Loucy (cell line): ENCODE measurements around the gene FAM20C.

Experiments
- H2AFZ ChIP-seq: fragments of 200-600 bp; sonication (generic); 2 replicates; pipeline ENCODE4 v1.6.0; 2016; ENCODE audit warnings: antibody characterized with exemption, mild to moderate bottlenecking, low read length, moderate library complexity
- H3F3A ChIP-seq: fragments of 200-600 bp; 2 replicates; pipeline ENCODE4 v1.6.0; 2016; ENCODE audit warnings: antibody characterized with exemption, low read depth, mild to moderate bottlenecking
- H3K27me3 ChIP-seq: fragments of 200-600 bp; sonication (generic); 2 replicates; pipeline ENCODE4 v1.6.1; 2014; ENCODE audit warnings: low read length, mild to moderate bottlenecking; ENCODE audit not compliant: insufficient read depth, poor library complexity, severe bottlenecking
- H3K36me3 ChIP-seq: fragments of 200-600 bp; sonication (generic); 2 replicates; pipeline ENCODE4 v1.6.1; 2016; ENCODE audit warnings: low read length; ENCODE audit not compliant: insufficient read depth
- H3K4me1 ChIP-seq: fragments of 200-600 bp; sonication (generic); 2 replicates; pipeline ENCODE4 v1.5.1; 2014; ENCODE audit warnings: low read length, mild to moderate bottlenecking; ENCODE audit not compliant: insufficient read depth, poor library complexity, severe bottlenecking
- H3K4me2 ChIP-seq: fragments of 200-600 bp; sonication (generic); 2 replicates; pipeline ENCODE4 v1.6.0; 2014; ENCODE audit warnings: antibody characterized with exemption, low read length, low read depth, mild to moderate bottlenecking; ENCODE audit not compliant: poor library complexity, severe bottlenecking
- H3K4me3 ChIP-seq: fragments of 200-600 bp; sonication (generic); 2 replicates; pipeline ENCODE4 v1.5.1; 2014; ENCODE audit warnings: low read length, mild to moderate bottlenecking, mixed read lengths; ENCODE audit not compliant: poor library complexity, severe bottlenecking
- H3K79me2 ChIP-seq: fragments of 200-600 bp; sonication (generic); 2 replicates; pipeline ENCODE4 v1.6.1; 2014; ENCODE audit warnings: low read length; ENCODE audit not compliant: insufficient read depth
- H3K9ac ChIP-seq: fragments of 200-600 bp; sonication (generic); 2 replicates; pipeline ENCODE4 v1.6.0; 2014; ENCODE audit warnings: mild to moderate bottlenecking, low read depth, low read length, moderate library complexity; ENCODE audit not compliant: poor library complexity, severe bottlenecking
- H3K9me2 ChIP-seq: fragments of 200-600 bp; sonication (generic); replicated peaks from 2 replicates; pipeline ENCODE4 v1.6.1; 2016; ENCODE audit warnings: low read depth, low read length, mixed read lengths
- H3K9me3 ChIP-seq: fragments of 200-600 bp; sonication (generic); 2 replicates; pipeline ENCODE4 v1.6.1; 2014; ENCODE audit warnings: mild to moderate bottlenecking, antibody characterized with exemption, low read length, low read depth; ENCODE audit not compliant: insufficient read depth
- H4K20me1 ChIP-seq: fragments of 200-600 bp; sonication (generic); 2 replicates; pipeline ENCODE4 v1.6.0; 2014; ENCODE audit warnings: antibody characterized with exemption, low read length, mild to moderate bottlenecking; ENCODE audit not compliant: insufficient read depth, poor library complexity, severe bottlenecking
- CTCF ChIP-seq: fragments of 200-600 bp; sonication (generic); conservative IDR thresholded peaks from 2 replicates; pipeline ENCODE4 v1.5.1; 2014; ENCODE audit warnings: mild to moderate bottlenecking, antibody characterized with exemption, low read length
- EZH2phosphoT487 ChIP-seq: fragments of 200-600 bp; IDR thresholded peaks from 2 replicates; pipeline ENCODE4 v1.6.1; 2018; ENCODE audit warnings: antibody characterized with exemption, mild to moderate bottlenecking, moderate library complexity, borderline replicate concordance

The FAM20C gene

GRCh38 chr7:211715-212058 is 19.3 kb downstream of the FAM20C start:
- no peaks in the 10 kb centered on the region for H3K4me1 ChIP-seq
- H3K9me2 ChIP-seq: no peaks in the 10 kb centered on the region
- H3K79me2 ChIP-seq: no peaks in the 10 kb centered on the region
- H2AFZ ChIP-seq: no peak overlapping the region
- no peak for TF ChIP-seq CTCF
- TF ChIP-seq EZH2phosphoT487: no peak
- H4K20me1 ChIP-seq: no peaks in the 10 kb centered on the region
- no peaks in the 10 kb centered on the region for H3F3A ChIP-seq
- no peak overlapping the region for H3K4me3 ChIP-seq
- H3K36me3 ChIP-seq: no peaks in the 10 kb centered on the region
- no peak overlapping the region for H3K4me2 ChIP-seq
- no peaks in the 10 kb centered on the region for H3K27me3 ChIP-seq
- no peak overlapping the region for H3K9ac ChIP-seq
- peaks cover 14% of the 10 kb centered on the region; the same call in 1 of the 2 replicates for H3K9me3 ChIP-seq

DNA sequence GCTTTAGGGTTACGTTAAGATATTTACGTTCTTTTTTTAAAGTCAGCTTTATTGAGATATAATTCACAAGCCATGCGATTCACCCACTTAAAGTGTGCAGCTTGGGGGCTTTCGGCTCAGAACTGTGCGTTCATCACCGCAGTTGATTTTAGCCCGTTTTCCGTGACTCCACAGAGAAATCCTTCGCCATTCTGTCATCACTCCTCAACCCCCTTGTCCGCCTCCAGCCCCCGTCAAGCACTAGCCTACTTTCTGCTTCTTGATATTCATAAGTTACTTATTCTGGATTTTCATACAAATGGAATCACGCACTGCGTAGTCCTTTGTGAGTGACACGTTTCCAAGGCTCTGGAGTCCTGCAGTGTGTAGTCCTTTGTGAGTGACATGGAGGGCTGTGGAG is 20.4 kb downstream of the FAM20C start:
- H3F3A ChIP-seq: no peaks in the 10 kb centered on the region
- no peaks in the 10 kb centered on the region for H4K20me1 ChIP-seq
- peaks cover 11% of the 10 kb centered on the region; the same call in 1 of the 2 replicates for H3K9me3 ChIP-seq
- no peak overlapping the region for H2AFZ ChIP-seq
- no peaks in the 10 kb centered on the region for H3K9me2 ChIP-seq
- H3K9ac ChIP-seq: no peak overlapping the region
- H3K79me2 ChIP-seq: no peaks in the 10 kb centered on the region
- H3K4me1 ChIP-seq: no peaks in the 10 kb centered on the region
- no peak overlapping the region for H3K4me3 ChIP-seq
- no peaks in the 10 kb centered on the region for H3K27me3 ChIP-seq
- TF ChIP-seq EZH2phosphoT487 (no peak), CTCF (no peak)
- H3K36me3 ChIP-seq: no peaks in the 10 kb centered on the region
- H3K4me2 ChIP-seq: no peak overlapping the region

GRCh38 chr7:213324-213993 is 21.1 kb downstream of the FAM20C start:
- H3K27me3 ChIP-seq: no peaks in the 10 kb centered on the region
- TF ChIP-seq CTCF (no peak), EZH2phosphoT487 (no peak)
- H3F3A ChIP-seq: no peaks in the 10 kb centered on the region
- H4K20me1 ChIP-seq: no peaks in the 10 kb centered on the region
- no peaks in the 10 kb centered on the region for H3K36me3 ChIP-seq
- H3K4me1 ChIP-seq: no peaks in the 10 kb centered on the region
- H3K4me3 ChIP-seq: no peak overlapping the region
- H3K9me2 ChIP-seq: no peaks in the 10 kb centered on the region
- peaks cover 6% of the 10 kb centered on the region; the same call in 1 of the 2 replicates for H3K9me3 ChIP-seq
- no peak overlapping the region for H3K9ac ChIP-seq
- H3K79me2 ChIP-seq: no peaks in the 10 kb centered on the region
- no peak overlapping the region for H3K4me2 ChIP-seq
- H2AFZ ChIP-seq: no peak overlapping the region
